Placental epithelial cell (primary cell): ENCODE data around the gene PABPC1L. TPM values are rescaled to one million over a fixed set of nuclear protein-coding genes. Genes with fewer than 3 reads are reported as not detected.

ENCODE experiments used
- total RNA-seq: library from RNA; depleted of rRNA; stranded (reverse); fragments of >200 nt; gene quantifications from 2 replicates; pipeline ENCODE4 v1.2.3, GENCODE V29; 2012

PABPC1L gene
- 12.9 and 20.4 TPM in 2 replicates for total RNA-seq

DNA sequence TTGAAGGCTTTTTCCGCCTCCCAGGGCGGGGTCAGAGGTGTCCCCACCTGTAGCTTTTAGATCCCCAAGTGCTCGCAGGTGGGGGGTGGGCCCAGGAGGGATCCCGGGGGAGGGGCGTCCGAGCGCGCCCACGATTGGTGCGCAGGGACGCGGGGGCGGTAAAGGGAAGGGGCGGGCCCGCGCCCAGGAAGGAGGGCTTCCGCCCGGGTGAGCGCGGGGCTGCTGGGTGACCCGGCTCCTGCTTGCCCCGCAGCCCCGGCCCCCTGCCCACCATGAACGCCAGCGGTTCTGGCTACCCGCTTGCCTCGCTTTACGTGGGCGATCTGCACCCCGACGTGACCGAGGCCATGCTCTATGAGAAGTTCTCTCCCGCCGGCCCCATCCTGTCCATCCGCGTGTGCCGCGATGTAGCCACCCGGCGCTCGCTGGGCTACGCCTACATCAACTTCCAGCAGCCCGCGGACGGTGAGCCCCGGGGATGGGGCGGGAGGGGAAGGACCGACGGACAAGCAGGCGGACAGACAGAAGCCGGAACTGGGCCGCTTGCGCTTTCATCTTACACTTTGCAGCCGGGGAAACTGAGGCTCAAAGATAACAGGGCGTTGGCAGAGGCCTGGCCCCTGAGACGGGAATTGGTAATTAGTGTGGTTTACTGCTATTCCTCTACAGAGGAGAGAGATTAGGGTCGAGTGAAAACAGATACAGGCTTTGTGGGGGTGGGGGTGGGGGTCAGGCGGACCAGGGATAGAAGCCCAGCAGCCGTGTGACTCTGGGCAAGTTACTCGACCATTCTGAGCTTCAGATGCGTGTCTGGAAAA, at the start of gene PABPC1L:
PABPC1L (plus strand) TSS at position 189 of the 818 bp plus-strand sequence; CDS start at position 273, 84 bp downstream.

DNA sequence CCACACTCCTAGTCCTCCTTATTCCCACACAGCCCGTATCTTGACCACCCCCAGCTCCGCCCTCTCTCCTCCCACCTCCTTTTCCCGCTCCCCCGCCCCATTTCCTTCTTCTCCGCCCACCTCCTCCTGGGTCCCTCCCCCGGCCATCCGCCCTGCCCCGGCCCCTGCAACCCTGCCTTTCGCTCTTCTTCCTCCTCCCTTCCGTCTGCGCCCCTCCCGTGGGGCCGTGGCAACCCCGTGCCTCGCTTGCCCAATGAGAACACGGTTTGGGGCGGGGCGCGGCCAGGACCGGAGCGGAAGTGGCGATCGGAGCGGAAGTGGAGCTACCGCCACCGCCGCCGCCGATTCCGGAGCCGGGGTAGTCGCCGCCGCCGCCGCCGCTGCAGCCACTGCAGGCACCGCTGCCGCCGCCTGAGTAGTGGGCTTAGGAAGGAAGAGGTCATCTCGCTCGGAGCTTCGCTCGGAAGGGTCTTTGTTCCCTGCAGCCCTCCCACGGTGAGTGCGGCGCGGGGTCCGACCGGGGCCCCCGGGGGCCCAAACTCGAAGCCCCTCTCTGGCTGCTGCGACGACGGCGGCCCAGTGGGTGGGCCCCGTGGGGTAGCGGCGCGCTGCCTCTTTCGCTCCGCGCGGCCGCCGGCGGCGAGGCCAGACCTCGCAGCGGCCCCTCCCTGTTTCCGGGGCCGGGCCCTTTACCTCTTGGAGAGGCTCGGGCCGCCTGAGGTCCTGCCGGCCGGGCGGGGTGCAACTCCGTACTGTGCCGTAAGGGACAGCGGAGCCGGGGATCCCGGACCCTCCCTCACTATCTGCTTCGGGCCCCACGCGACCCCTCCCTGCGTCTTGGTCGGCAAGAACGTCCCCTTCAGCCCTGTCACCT, 24.2 kb upstream of the PABPC1L start, which contains the start of gene YWHAB:
YWHAB (plus strand) TSS at position 314 of the 874 bp plus-strand sequence. CDS start 15,829 bp downstream, outside the sequence.

GRCh38 chr20:44960103-44960852, 50.4 kb downstream of the PABPC1L start, which contains the start of gene TOMM34:
TOMM34 (minus strand) TSS chr20:44960397; CDS start chr20:44960333, 64 bp downstream.

GRCh38 chr20:44966030-44966961, 56.4 kb downstream of the PABPC1L start, which contains the start of gene STK4:
STK4 (plus strand) TSS chr20:44966512; CDS start chr20:44966569, 57 bp downstream.

Other genes starting within 250 kb of the PABPC1L start
- 0.54 and 2.4 TPM in 2 replicates for gene CCN5, start 194.7 kb upstream of the PABPC1L start, total RNA-seq
- not detected in 2 replicates for gene KCNK15, start 164.2 kb upstream of the PABPC1L start, total RNA-seq
- gene RIMS4, start 99.5 kb upstream of the PABPC1L start, total RNA-seq: under 0.01 TPM in 1 of 2 replicates, not detected in the other
- 74.2 and 153 TPM in 2 replicates for gene YWHAB, start 24.4 kb upstream of the PABPC1L start, total RNA-seq
- gene TOMM34, start 50.3 kb downstream of the PABPC1L start, total RNA-seq: 11.8 and 24.8 TPM in 2 replicates
- gene STK4, start 56.5 kb downstream of the PABPC1L start, total RNA-seq: 13.7 and 20.6 TPM in 2 replicates
- gene KCNS1, start 191.1 kb downstream of the PABPC1L start, total RNA-seq: 0.79 and 7.3 TPM in 2 replicates
- gene WFDC5, start 205.1 kb downstream of the PABPC1L start, total RNA-seq: not detected in 2 replicates
- gene WFDC12, start 214.4 kb downstream of the PABPC1L start, total RNA-seq: not detected in 2 replicates